Liver (tissue), 9 donors: ENCODE results near the gene FRYL. TPM values are rescaled to one million over a fixed set of nuclear protein-coding genes. Genes with fewer than 3 reads are reported as not detected.

ENCODE experiments used
- DNase-seq: peaks from one replicate; pipeline ENCODE4 v3.0.0-alpha.2; 2017; ENCODE audit warnings: low spot score
- H3K27ac ChIP-seq, 2 donors: one replicate each; pipeline ENCODE4 v1.7.0; 2013; ENCODE audit warnings: inconsistent platforms in 2 of 2, low read length in 2 of 2, control low read depth in 1 of 2, low read depth in 1 of 2, mild to moderate bottlenecking in 1 of 2
- H3K27me3 ChIP-seq, 4 donors: one replicate each; pipeline versions ENCODE4 v1.6.1 to v1.7.0; 2013; ENCODE audit warnings: low read length in 3 of 4, inconsistent platforms in 1 of 4, mild to moderate bottlenecking in 1 of 4, moderate library complexity in 1 of 4; ENCODE audit not compliant: control insufficient read depth in 4 of 4, insufficient read depth in 4 of 4
- H3K36me3 ChIP-seq, 4 donors: one replicate each; pipeline versions ENCODE4 v1.6.1 to v1.7.0; 2013; ENCODE audit warnings: low read length in 3 of 4, mild to moderate bottlenecking in 3 of 4, low read depth in 1 of 4, moderate library complexity in 1 of 4; ENCODE audit not compliant: control insufficient read depth in 4 of 4, insufficient read depth in 3 of 4
- H3K4me1 ChIP-seq, 4 donors: one replicate each; pipeline versions ENCODE4 v1.6.1 to v1.7.0; 2013; ENCODE audit warnings: low read length in 3 of 4, mild to moderate bottlenecking in 3 of 4, moderate library complexity in 1 of 4; ENCODE audit not compliant: control insufficient read depth in 4 of 4, insufficient read depth in 4 of 4
- H3K4me3 ChIP-seq, 3 donors: one replicate each; pipeline versions ENCODE4 v1.6.1 to v1.7.0; 2013; ENCODE audit warnings: low read length in 3 of 3, control low read depth in 1 of 3, low read depth in 1 of 3, mild to moderate bottlenecking in 1 of 3
- H3K9ac ChIP-seq, 2 donors: one replicate each; pipeline ENCODE4 v1.7.0; 2013; ENCODE audit warnings: low read length in 2 of 2, mild to moderate bottlenecking in 2 of 2, moderate library complexity in 2 of 2, control low read depth in 1 of 2, low read depth in 1 of 2
- H3K9me3 ChIP-seq, 4 donors: one replicate each; pipeline versions ENCODE4 v1.6.1 to v1.7.0; 2013; ENCODE audit warnings: low read length in 3 of 4; ENCODE audit not compliant: control insufficient read depth in 4 of 4
- ATF3 ChIP-seq: IDR thresholded peaks from 2 replicates; pipeline ENCODE4 v1.6.1; 2016; ENCODE audit warnings: antibody characterized with exemption
- CTCF ChIP-seq: fragments of 150-350 bp; IDR thresholded peaks from 2 replicates; pipeline ENCODE4 v1.5.1; 2017; ENCODE audit warnings: improper control_type of control experiment, low read depth, low read length; ENCODE audit not compliant: missing input control
- EGR1 ChIP-seq, 2 donors: IDR thresholded peaks; 2 replicates each; pipeline ENCODE4 v1.6.1; 2016 to 2018; ENCODE audit warnings: antibody characterized with exemption in 2 of 2, low read depth in 2 of 2
- FOXA1 ChIP-seq: IDR thresholded peaks from 2 replicates; pipeline ENCODE4 v1.6.1; 2016; ENCODE audit warnings: antibody characterized with exemption
- FOXA2 ChIP-seq: IDR thresholded peaks from 2 replicates; pipeline ENCODE4 v1.6.1; 2016; ENCODE audit warnings: antibody characterized with exemption
- GABPA ChIP-seq, 2 donors: IDR thresholded peaks in 1 of 2; conservative IDR thresholded peaks in 1 of 2; 2 replicates each; pipeline ENCODE4 v1.6.1; 2016; ENCODE audit warnings: antibody characterized with exemption in 2 of 2, mild to moderate bottlenecking in 1 of 2, moderate library complexity in 1 of 2
- HNF4A ChIP-seq, 2 donors: conservative IDR thresholded peaks; 2 replicates each; pipeline ENCODE4 v1.6.1; 2016; ENCODE audit warnings: antibody characterized with exemption in 2 of 2, mild to moderate bottlenecking in 2 of 2
- HNF4G ChIP-seq: IDR thresholded peaks from 2 replicates; pipeline ENCODE4 v1.6.1; 2016; ENCODE audit warnings: antibody characterized with exemption
- JUND ChIP-seq, 2 donors: IDR thresholded peaks; 2 replicates each; pipeline ENCODE4 v1.6.1; 2016; ENCODE audit warnings: antibody characterized with exemption in 2 of 2
- MAX ChIP-seq: IDR thresholded peaks from 2 replicates; pipeline ENCODE4 v1.6.1; 2016; ENCODE audit warnings: antibody characterized with exemption
- NR2F2 ChIP-seq: IDR thresholded peaks from 2 replicates; pipeline ENCODE4 v1.6.1; 2016; ENCODE audit warnings: antibody characterized with exemption
- RAD21 ChIP-seq, 2 donors: IDR thresholded peaks; 2 replicates each; pipeline ENCODE4 v1.6.1; 2016; ENCODE audit warnings: antibody characterized with exemption in 2 of 2, mild to moderate bottlenecking in 2 of 2
- REST ChIP-seq: IDR thresholded peaks from 2 replicates; pipeline ENCODE4 v1.6.1; 2016; ENCODE audit warnings: antibody characterized with exemption, mild to moderate bottlenecking
- RXRA ChIP-seq, 2 donors: IDR thresholded peaks; 2 replicates each; pipeline ENCODE4 v1.6.1; 2017 to 2018; ENCODE audit warnings: antibody characterized with exemption in 2 of 2, mild to moderate bottlenecking in 1 of 2
- SP1 ChIP-seq: IDR thresholded peaks from 2 replicates; pipeline ENCODE4 v1.6.1; 2018; ENCODE audit warnings: antibody characterized with exemption, mild to moderate bottlenecking
- TAF1 ChIP-seq: conservative IDR thresholded peaks from 2 replicates; pipeline ENCODE4 v1.6.1; 2016; ENCODE audit warnings: antibody characterized with exemption, mild to moderate bottlenecking
- YY1 ChIP-seq: IDR thresholded peaks from 2 replicates; pipeline ENCODE4 v1.6.1; 2016; ENCODE audit warnings: antibody characterized with exemption, mild to moderate bottlenecking
- ZBTB33 ChIP-seq: IDR thresholded peaks from 2 replicates; pipeline ENCODE4 v1.6.1; 2016; ENCODE audit warnings: antibody characterized with exemption
- WGBS: extraction: QIAGEN DNeasy Blood & Tissue Kit; methylation state at CpG from one replicate; pipeline ENCODE4 v1.1.7; 2013; 5-methylcytosine and 5-hydroxymethylcytosine counted together
- polyA plus RNA-seq, 2 donors: library from polyadenylated mRNA; stranded (reverse) in 1 of 2; unstranded in 1 of 2; fragments of 200-250 nt in 1 of 2; fragments of >200 nt in 1 of 2; fragmentation: Nextera tagmentation in 1 of 2; extraction: Ambion mirVana in 1 of 2; gene quantifications; one replicate each; pipeline versions ENCODE4 v1.2.1 to v1.2.3, GENCODE V29; 2013 to 2015
- total RNA-seq, 2 donors: library from RNA; depleted of rRNA; stranded (reverse); fragments of >200 nt; gene quantifications; one replicate each; pipeline ENCODE4 v1.2.3, GENCODE V29; 2014
- donor health status: healthy.
- donor health status: healthy.
- donor health status: healthy.
- donor health status: healthy.
- donor health status: healthy.

The FRYL gene
- total and polyA plus RNA-seq, 4 donors, result 5.3 to 79.0 (median 27.2) TPM

- WGBS, result 48% methylated on average over 2 of the region's 2 CpGs
- H3K4me1 ChIP-seq, result no peaks in the 10 kb centered on the region
- H3K4me3 ChIP-seq, result no peak overlapping the region
Observed at GRCh38 chr4:48470570-48470969, 309.5 kb downstream of the FRYL start.

More at GRCh38 chr4:48470570-48470969, 309.5 kb downstream of the FRYL start:
- Histone ChIP-seq H3K27ac (no peak overlapping the region), H3K9me3 (no peaks in the 10 kb centered on the region), H3K27me3 (no peaks in the 10 kb centered on the region), H3K36me3 (no peaks in the 10 kb centered on the region), H3K9ac (no peak overlapping the region)
- no peak for DNase-seq
- no peak for TF ChIP-seq TAF1
- TF ChIP-seq NR2F2, result no peak
- TF ChIP-seq HNF4A (conservative IDR thresholded peaks at IDR 0.05), result no peak
- TF ChIP-seq RAD21 (IDR thresholded peaks at IDR 0.05), result no peak
- no peak for TF ChIP-seq JUND (IDR thresholded peaks at IDR 0.05)
- no peak for TF ChIP-seq GABPA (IDR thresholded peaks at IDR 0.05 in 1 of 2, conservative IDR thresholded peaks at IDR 0.05 in 1 of 2)
- no peak for TF ChIP-seq REST
- TF ChIP-seq SP1, result no peak
- TF ChIP-seq FOXA1, result no peak
- TF ChIP-seq MAX, result no peak
- TF ChIP-seq HNF4G, result no peak
- TF ChIP-seq YY1, result no peak
- no peak for TF ChIP-seq ATF3
- no peak for TF ChIP-seq CTCF
- TF ChIP-seq FOXA2, result no peak
- TF ChIP-seq EGR1 (IDR thresholded peaks at IDR 0.05; ENCODE audit: low read depth in 2 of 2), result no peak
- no peak for TF ChIP-seq RXRA (IDR thresholded peaks at IDR 0.05)
- no peak for TF ChIP-seq ZBTB33
